Mucosa of descending colon (tissue), 3 donors: Measurements from ENCODE around the gene TNFAIP1. TPM values are rescaled to one million over a fixed set of nuclear protein-coding genes. Genes with fewer than 3 reads are reported as not detected.

Experiments
- ATAC-seq: fragments of 200-7000 bp; cut with Tn5 transposase; one replicate; pipeline ENCODE4 v1.9.1; 2020; ENCODE audit warnings: mild to moderate bottlenecking, moderate library complexity
- DNase-seq, 3 donors: peaks; one replicate each; pipeline ENCODE4 v3.0.0-alpha.2; 2020
- H3K36me3 ChIP-seq: fragments of 200-600 bp; one replicate; pipeline ENCODE4 v1.8.0; 2021; ENCODE audit warnings: low read depth, mild to moderate bottlenecking
- H3K4me1 ChIP-seq: fragments of 200-600 bp; one replicate; pipeline ENCODE4 v1.8.0; 2021; ENCODE audit warnings: low read depth, mild to moderate bottlenecking
- H3K4me3 ChIP-seq: fragments of 200-600 bp; one replicate; pipeline ENCODE4 v1.8.0; 2021; ENCODE audit warnings: mild to moderate bottlenecking
- H3K9me3 ChIP-seq: fragments of 200-600 bp; one replicate; pipeline ENCODE4 v1.8.0; 2021; ENCODE audit warnings: mild to moderate bottlenecking
- intact Hi-C, 2 donors: fragments of 100-400 bp; cut with DNase I in 1 of 2; cut with micrococcal nuclease in 1 of 2; formaldehyde crosslinking; loops; one replicate each; pipeline versions ENCODE4 v1.11.0 to v1.11.1; 2022; cut with DNase I, micrococcal nuclease
- total RNA-seq, 3 donors: library from RNA; stranded (reverse); fragmentation: NEBNext Ultra II Directional in 2 of 3; extraction: Animal tissue kit (Norgen Biotek cat#: 25700) in 2 of 3; gene quantifications; one replicate each; pipeline versions ENCODE4 v1.2.1 to v1.2.4, GENCODE V29; 2021 to 2023
- TF ChIP-seq, protein P1 (sequence below): fragments of 200-600 bp; IDR thresholded peaks from one replicate; pipeline ENCODE4 v1.8.0; 2022; ENCODE audit warnings: antibody characterized with exemption, mild to moderate bottlenecking
- donor health status: DM: no; HTN: no; CAD: no; lungs with moderate emphysema.
- donor health status: DM: no; HTN: no; CAD: no.
- donor health status: DM: no; HTN: yes; CAD: no.

TNFAIP1 gene
- total RNA-seq, 3 donors from 2014 or later, result 36.8 to 38.4 (median 36.8) TPM

DNA sequence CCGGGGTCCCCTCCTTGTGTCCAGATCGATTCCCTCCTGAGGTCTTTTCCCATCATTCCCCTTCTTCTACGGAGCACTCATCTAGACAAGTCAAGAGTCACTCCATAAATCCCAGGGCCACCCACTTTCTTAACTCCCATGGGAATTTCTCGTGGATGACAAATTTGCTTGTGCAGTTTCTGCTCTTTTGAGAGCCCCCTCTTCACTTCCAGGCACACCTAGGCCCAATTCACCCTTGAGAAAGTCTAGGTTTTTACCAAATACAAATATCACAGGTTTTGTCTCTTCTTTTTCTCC is 22.3 kb downstream of the TNFAIP1 start:
- ATAC-seq (no peak), DNase-seq (no peak)
- H3K9me3 ChIP-seq, result no peaks in the 10 kb centered on the region
- H3K36me3 ChIP-seq, result peaks cover 11% of the 10 kb centered on the region
- intact Hi-C loops, result no loop called here
- H3K4me1 ChIP-seq, result peaks cover 17% of the 10 kb centered on the region
- peak overlapping the region; percentile 72 for H3K4me3 ChIP-seq
- TF ChIP-seq, protein P1, sequence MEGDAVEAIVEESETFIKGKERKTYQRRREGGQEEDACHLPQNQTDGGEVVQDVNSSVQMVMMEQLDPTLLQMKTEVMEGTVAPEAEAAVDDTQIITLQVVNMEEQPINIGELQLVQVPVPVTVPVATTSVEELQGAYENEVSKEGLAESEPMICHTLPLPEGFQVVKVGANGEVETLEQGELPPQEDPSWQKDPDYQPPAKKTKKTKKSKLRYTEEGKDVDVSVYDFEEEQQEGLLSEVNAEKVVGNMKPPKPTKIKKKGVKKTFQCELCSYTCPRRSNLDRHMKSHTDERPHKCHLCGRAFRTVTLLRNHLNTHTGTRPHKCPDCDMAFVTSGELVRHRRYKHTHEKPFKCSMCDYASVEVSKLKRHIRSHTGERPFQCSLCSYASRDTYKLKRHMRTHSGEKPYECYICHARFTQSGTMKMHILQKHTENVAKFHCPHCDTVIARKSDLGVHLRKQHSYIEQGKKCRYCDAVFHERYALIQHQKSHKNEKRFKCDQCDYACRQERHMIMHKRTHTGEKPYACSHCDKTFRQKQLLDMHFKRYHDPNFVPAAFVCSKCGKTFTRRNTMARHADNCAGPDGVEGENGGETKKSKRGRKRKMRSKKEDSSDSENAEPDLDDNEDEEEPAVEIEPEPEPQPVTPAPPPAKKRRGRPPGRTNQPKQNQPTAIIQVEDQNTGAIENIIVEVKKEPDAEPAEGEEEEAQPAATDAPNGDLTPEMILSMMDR, result no peak

DNA sequence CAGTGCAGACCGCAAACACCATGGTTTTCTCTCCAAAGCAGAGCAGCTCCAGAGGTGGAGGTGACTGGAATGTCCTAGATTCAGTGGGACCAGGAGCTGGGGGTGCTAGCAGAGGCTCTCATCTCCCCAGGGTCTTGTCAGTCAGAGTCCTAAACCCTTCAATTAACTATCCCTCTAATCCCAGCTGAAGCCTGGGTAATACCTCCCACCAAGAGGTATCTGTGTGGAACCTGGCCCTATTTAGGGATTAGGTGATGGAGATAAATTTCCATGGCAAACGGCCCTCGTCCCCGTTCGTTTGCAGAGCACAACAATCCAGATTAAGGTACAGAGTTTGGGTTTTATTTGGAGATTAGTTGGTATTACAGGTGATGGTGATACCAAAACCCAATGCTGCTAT is 27.6 kb downstream of the TNFAIP1 start:
- TF ChIP-seq, protein P1, result no peak
- no peak for DNase-seq
- ATAC-seq, result no peak
- intact Hi-C loops, result no loop called here
- Histone ChIP-seq H3K4me3 (no peak overlapping the region), H3K9me3 (no peaks in the 10 kb centered on the region), H3K36me3 (peaks cover 11% of the 10 kb centered on the region), H3K4me1 (peaks cover 6% of the 10 kb centered on the region)

DNA sequence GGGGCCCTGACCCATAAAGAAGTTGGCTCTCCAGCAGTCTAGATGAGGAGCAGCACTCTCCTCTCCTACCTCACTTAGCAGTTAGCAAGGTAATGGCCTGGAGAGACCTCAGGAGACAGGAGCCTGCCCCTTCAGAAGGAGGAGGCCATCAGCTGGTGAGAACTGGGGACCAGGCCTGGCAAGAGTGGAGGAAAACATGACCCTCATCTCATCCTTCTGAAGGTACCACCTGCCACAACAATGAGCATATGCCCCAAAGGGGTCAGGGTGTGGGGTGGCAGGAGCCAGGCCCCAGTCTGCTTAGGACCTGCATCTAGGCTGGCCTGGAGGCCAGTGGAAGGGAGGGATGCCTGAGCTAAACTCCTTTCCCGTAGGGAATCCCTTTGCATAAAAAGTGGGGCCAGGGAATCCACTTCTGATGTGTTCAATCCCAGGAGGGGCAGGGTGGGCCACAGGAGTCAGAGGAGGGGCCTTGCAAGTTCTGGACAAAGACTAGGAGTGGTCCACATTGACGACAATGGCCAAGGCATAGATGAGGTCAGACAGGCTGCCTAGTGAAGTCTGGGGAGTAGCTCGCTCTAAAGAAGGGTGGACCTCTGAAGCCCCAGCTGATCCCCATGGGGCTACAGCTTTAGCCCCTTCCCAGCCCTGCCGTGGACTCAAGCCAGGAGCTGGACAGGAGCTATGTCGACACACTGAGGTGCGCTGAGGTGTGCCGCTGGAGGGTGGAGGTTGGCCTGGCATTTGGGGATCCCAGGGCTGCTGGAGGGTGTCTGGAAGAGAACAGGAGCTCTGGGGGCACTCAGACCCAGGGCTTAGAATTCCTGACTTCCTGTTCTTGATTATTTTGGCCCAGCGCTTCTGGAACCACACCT is 28.5 kb downstream of the TNFAIP1 start:
- H3K36me3 ChIP-seq, result peaks cover 11% of the 10 kb centered on the region
- intact Hi-C loops, result no loop called here
- no peak for DNase-seq
- H3K4me3 ChIP-seq, result no peak overlapping the region
- no peaks in the 10 kb centered on the region for H3K9me3 ChIP-seq
- no peaks in the 10 kb centered on the region for H3K4me1 ChIP-seq
- TF ChIP-seq, protein P1, result no peak
- ATAC-seq, result no peak

DNA sequence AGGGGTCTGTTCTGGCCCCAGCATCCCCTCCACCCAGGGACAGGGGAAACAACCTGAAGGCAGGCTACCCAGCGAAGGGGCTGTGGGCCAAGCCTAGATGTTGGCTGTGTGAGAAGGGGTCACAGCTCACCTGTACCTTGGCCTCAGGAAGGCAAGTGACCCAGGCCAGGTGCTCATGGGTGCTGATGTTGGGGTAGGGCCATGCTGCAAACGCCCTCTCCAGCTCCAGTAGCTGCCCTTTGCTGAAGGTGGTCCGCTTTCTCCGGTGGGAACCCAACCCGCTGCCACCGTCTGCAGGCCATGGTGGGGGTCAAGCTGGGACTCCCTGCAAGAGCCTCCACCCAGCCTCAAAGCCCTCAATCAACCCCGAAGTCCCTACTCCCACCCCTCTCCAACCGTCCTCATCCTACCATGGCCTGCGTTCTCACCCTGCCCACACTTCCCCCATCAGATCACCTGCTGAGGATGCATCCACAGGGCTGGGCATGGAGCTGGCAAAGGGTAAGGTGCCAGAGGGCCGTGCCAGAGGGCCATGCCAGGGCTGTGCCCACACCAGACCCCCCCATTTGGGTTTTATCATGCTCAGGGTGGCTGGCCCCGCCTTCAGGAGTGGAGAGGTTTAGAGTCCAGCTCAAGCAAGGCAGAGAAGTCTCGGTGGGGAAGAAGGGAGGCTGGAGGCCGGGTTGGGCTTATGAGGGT is 29.3 kb downstream of the TNFAIP1 start, which contains the start of gene SEBOX:
Gene SEBOX, minus strand, starts transcription at position 535 of the 699 bp plus-strand sequence. Its CDS starts 48 bp downstream, at position 487.
- intact Hi-C loops, result no loop called here
- Histone ChIP-seq H3K9me3 (no peaks in the 10 kb centered on the region), H3K4me3 (no peak within 1 kb of the TSS), H3K4me1 (no peaks in the 10 kb centered on the region), H3K36me3 (peaks cover 11% of the 10 kb centered on the region)
- ATAC-seq, result no peak
- no peak for DNase-seq
- TF ChIP-seq, protein P1, result no peak

DNA sequence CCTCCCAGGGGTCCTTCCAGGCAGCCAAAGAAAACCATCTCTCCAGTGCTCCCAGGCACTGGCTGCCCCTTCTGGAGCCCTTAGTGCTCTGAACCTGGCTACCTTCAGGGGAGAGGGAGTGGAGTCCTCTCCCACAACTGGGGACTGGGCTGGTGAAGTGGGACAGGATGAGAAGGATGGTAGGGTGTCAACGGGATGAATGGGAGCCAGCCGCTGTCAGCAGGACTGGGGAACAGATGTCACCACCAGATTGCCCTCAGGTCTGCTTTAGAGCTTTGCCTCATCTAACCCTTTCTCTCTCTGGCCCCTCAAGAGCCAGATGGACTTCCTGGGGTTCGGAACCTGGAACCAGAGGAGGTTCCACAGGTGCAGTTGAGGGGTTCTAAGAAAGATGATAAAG is 29.9 kb downstream of the TNFAIP1 start:
- Histone ChIP-seq H3K36me3 (peaks cover 11% of the 10 kb centered on the region), H3K9me3 (no peaks in the 10 kb centered on the region), H3K4me3 (no peak overlapping the region), H3K4me1 (no peaks in the 10 kb centered on the region)
- ATAC-seq (no peak), DNase-seq (no peak)
- intact Hi-C loops, result no loop called here
- TF ChIP-seq, protein P1, result no peak
